ENCODE data around the gene SLC38A9.

Gene SLC38A9

DNA sequence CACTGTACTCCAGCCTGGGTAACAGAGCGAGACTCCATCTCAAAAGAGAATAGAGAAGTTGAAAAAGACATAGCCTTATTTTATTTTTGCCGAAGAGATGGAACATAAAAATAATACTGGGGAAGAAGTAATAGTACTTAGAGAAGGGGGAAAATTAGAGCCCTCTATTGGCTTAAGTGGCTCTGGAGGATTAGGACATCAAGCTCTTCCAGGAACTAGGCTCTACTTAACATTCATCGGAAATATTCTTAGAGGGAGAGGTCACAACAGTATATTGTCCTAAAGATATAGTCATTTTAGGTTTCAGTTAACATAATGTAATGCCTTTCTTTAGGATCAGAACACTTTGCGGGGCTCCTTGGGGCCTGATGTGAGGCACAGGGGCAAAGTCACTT, 91.4 kb downstream of the SLC38A9 start:
- TF ChIP-seq, protein P1, sequence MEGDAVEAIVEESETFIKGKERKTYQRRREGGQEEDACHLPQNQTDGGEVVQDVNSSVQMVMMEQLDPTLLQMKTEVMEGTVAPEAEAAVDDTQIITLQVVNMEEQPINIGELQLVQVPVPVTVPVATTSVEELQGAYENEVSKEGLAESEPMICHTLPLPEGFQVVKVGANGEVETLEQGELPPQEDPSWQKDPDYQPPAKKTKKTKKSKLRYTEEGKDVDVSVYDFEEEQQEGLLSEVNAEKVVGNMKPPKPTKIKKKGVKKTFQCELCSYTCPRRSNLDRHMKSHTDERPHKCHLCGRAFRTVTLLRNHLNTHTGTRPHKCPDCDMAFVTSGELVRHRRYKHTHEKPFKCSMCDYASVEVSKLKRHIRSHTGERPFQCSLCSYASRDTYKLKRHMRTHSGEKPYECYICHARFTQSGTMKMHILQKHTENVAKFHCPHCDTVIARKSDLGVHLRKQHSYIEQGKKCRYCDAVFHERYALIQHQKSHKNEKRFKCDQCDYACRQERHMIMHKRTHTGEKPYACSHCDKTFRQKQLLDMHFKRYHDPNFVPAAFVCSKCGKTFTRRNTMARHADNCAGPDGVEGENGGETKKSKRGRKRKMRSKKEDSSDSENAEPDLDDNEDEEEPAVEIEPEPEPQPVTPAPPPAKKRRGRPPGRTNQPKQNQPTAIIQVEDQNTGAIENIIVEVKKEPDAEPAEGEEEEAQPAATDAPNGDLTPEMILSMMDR (IDR thresholded peaks at IDR 0.05; ENCODE audit: low read depth, low read length): no peak
- no peak for TF ChIP-seq EZH2phosphoT487 (IDR thresholded peaks at IDR 0.05; ENCODE audit: low read depth)
- Histone ChIP-seq H2AFZ (ENCODE audit: low read depth, low read length) (no peak overlapping the region), H3K79me2 (ENCODE audit: low read length) (no peaks in the 10 kb centered on the region), H3K4me1 (ENCODE audit: low read length) (no peaks in the 10 kb centered on the region), H3K36me3 (replicated peaks; ENCODE audit: low read depth, low read length) (no peaks in the 10 kb centered on the region), H3K27ac (ENCODE audit: low read length) (no peak overlapping the region), H3K9ac (ENCODE audit: low read length) (no peak overlapping the region), H4K20me1 (ENCODE audit: insufficient read depth, low read length) (no peaks in the 10 kb centered on the region), H3K27me3 (ENCODE audit: low read depth, low read length) (no peaks in the 10 kb centered on the region), H3K4me3 (ENCODE audit: low read length) (no peak overlapping the region), H3K9me3 (ENCODE audit: insufficient read depth, low read length) (no peaks in the 10 kb centered on the region), H3K4me2 (ENCODE audit: low read length) (no peak overlapping the region)

DNA sequence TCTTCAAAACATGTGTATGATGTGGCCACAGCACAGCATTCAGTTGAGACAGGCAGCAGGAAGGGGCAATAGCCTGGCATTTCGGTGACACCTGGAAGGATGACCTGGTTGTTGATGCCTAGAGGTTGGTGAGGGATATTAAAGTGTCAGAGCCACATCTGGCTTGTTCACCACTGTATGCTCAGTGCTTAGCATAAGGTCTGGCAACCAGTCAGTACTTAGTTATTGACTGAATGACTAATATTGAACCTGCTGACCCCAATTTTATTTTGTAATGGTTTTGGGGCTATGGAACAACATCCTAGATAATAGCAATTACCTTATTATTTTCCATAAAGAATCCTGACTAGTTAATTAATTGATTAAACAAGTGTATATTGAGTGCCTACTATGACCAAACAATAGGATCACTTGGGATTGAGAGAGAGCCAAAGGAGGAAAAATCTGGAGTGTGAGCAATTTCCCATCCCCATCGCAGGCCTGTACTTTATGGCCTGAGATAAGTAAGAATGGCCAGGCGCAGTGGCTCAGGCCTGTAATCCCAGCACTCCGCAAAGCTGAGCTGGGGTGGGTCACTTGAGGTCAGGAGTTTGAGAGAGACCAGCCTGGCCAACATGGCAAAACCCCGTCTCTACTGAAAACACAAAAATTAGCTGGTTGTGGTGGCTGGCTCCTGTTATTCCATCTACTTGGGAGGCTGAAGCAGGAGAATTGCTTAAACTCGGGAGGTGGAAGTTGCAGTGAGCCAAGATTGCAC, 91.9 kb downstream of the SLC38A9 start:
- H3K4me3 ChIP-seq (ENCODE audit: low read length): no peak overlapping the region
- H2AFZ ChIP-seq (ENCODE audit: low read depth, low read length): no peak overlapping the region
- H3K27ac ChIP-seq (ENCODE audit: low read length): no peak overlapping the region

DNA sequence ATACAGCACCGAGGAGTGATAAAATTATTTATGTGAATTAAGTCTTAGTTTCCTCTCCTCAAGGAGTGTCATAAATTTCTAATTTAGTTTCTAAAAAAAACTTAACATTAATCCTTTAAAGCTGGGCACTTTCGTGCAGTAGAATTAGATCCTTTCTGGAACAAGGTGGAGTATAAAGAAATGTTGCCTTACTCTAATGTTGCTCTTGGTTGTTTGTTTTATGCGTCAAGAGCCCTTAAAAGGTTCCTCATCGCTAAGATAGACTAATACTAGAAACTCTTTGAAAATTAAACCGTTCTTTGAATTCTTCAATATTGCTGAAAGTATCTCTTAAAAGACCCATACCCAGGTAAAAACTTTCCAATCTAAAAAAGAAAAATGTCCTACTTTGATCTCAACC, 93.8 kb downstream of the SLC38A9 start:
- Histone ChIP-seq H3K9ac (ENCODE audit: low read length) (no peak overlapping the region), H3K4me3 (ENCODE audit: low read length) (no peak overlapping the region), H4K20me1 (ENCODE audit: insufficient read depth, low read length) (no peaks in the 10 kb centered on the region), H3K4me1 (ENCODE audit: low read length) (no peaks in the 10 kb centered on the region), H3K27ac (ENCODE audit: low read length) (no peak overlapping the region), H3K27me3 (ENCODE audit: low read depth, low read length) (no peaks in the 10 kb centered on the region), H3K79me2 (ENCODE audit: low read length) (no peaks in the 10 kb centered on the region), H3K36me3 (replicated peaks; ENCODE audit: low read depth, low read length) (no peaks in the 10 kb centered on the region), H2AFZ (ENCODE audit: low read depth, low read length) (no peak overlapping the region), H3K4me2 (ENCODE audit: low read length) (no peak overlapping the region), H3K9me3 (ENCODE audit: insufficient read depth, low read length) (no peaks in the 10 kb centered on the region)
- TF ChIP-seq, protein P1 (IDR thresholded peaks at IDR 0.05; ENCODE audit: low read depth, low read length): no peak
- no peak for TF ChIP-seq EZH2phosphoT487 (IDR thresholded peaks at IDR 0.05; ENCODE audit: low read depth)

More for the DNA sequence above, 91.9 kb downstream of the SLC38A9 start:
- H3K4me2 ChIP-seq (ENCODE audit: low read length): no peak overlapping the region
- H3K79me2 ChIP-seq (ENCODE audit: low read length): no peaks in the 10 kb centered on the region
- no peaks in the 10 kb centered on the region for H3K4me1 ChIP-seq (ENCODE audit: low read length)
- no peaks in the 10 kb centered on the region for H3K9me3 ChIP-seq (ENCODE audit: insufficient read depth, low read length)
- no peak overlapping the region for H3K9ac ChIP-seq (ENCODE audit: low read length)
- no peaks in the 10 kb centered on the region for H3K27me3 ChIP-seq (ENCODE audit: low read depth, low read length)
- H4K20me1 ChIP-seq (ENCODE audit: insufficient read depth, low read length): no peaks in the 10 kb centered on the region
- H3K36me3 ChIP-seq (replicated peaks; ENCODE audit: low read depth, low read length): no peaks in the 10 kb centered on the region
- TF ChIP-seq EZH2phosphoT487 (IDR thresholded peaks at IDR 0.05; ENCODE audit: low read depth): no peak
- TF ChIP-seq, protein P1 (IDR thresholded peaks at IDR 0.05; ENCODE audit: low read depth, low read length): no peak

DNA sequence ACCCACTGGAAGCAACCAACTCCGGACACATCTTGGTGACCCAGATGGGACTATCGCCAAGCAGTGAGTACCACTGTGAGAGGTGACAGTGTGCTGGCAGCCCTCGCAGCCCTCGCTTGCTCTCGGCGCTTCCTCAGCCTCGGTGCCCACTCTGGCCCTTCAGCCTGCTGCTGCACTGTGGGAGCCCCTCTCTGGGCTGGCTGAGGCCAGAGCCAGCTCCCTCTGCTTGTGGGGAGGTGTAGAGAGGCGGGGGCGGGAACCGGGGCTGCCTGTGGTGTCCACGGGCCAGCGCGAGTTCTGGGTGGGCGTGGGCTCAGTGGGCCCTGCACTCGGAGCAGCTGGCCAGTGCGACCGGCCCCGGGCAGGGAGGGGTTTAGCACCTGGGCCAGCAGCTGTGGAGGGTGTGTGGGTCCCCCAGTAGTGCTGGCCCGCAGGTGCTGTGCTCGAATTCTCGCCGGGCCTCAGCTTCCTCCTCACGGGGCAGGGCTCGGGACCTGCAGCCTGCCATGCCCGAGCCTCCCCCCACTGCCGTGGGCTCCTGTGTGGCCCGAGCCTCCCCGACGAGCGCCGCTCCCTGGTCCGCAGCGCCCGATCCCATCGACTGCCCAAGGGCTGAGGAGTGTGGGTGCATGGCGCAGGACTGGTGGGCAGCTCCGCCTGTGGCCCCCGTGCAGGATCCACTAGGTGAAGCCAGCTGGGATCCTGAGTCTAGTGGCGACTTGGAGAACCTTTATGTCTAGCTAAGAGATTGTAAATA, 98.8 kb downstream of the SLC38A9 start:
- no peaks in the 10 kb centered on the region for H3K9me3 ChIP-seq (ENCODE audit: insufficient read depth, low read length)
- no peaks in the 10 kb centered on the region for H3K36me3 ChIP-seq (replicated peaks; ENCODE audit: low read depth, low read length)
- no peak overlapping the region for H3K4me2 ChIP-seq (ENCODE audit: low read length)
- no peaks in the 10 kb centered on the region for H4K20me1 ChIP-seq (ENCODE audit: insufficient read depth, low read length)
- H3K79me2 ChIP-seq (ENCODE audit: low read length): no peaks in the 10 kb centered on the region
- no peaks in the 10 kb centered on the region for H3K27me3 ChIP-seq (ENCODE audit: low read depth, low read length)
- no peak overlapping the region for H3K9ac ChIP-seq (ENCODE audit: low read length)
- H2AFZ ChIP-seq (ENCODE audit: low read depth, low read length): no peak overlapping the region
- no peak overlapping the region for H3K27ac ChIP-seq (ENCODE audit: low read length)
- TF ChIP-seq, protein P1 (IDR thresholded peaks at IDR 0.05; ENCODE audit: low read depth, low read length): no peak
- no peak for TF ChIP-seq EZH2phosphoT487 (IDR thresholded peaks at IDR 0.05; ENCODE audit: low read depth)
- H3K4me3 ChIP-seq (ENCODE audit: low read length): no peak overlapping the region
- no peaks in the 10 kb centered on the region for H3K4me1 ChIP-seq (ENCODE audit: low read length)

Data from OCI-LY3 (cell line).